ENCODE measurements around the gene PRSS37. TPM values are rescaled to one million over a fixed set of nuclear protein-coding genes. Genes with fewer than 3 reads are reported as not detected.

The PRSS37 gene
- total RNA-seq = not detected in 2 replicates

GRCh38 chr7:141841385-141841784 is at the start of gene PRSS37:
Gene PRSS37 (minus strand): TSS chr7:141841485. CDS start chr7:141841049, 436 bp downstream.

GRCh38 chr7:141789917-141790316 is 51.4 kb downstream of the PRSS37 start, which contains the start of gene TAS2R5:
Gene TAS2R5 (plus strand): TSS chr7:141790217. CDS start chr7:141790362, 145 bp downstream.

Other genes with a start within 250 kb of the PRSS37 start
- 6.8 and 7.7 TPM in 2 replicates for gene DENND11, start 139.3 kb downstream of the PRSS37 start, total RNA-seq
- gene WEE2, start 133.1 kb downstream of the PRSS37 start, total RNA-seq = not detected in 2 replicates
- 125 and 132 TPM in 2 replicates for gene SSBP1, start 103.1 kb downstream of the PRSS37 start, total RNA-seq
- gene TAS2R3, start 77.4 kb downstream of the PRSS37 start, total RNA-seq = 1.2 and 2.5 TPM in 2 replicates
- 1.2 and 1.4 TPM in 2 replicates for gene TAS2R4, start 64.8 kb downstream of the PRSS37 start, total RNA-seq
- gene TAS2R5, start 51.3 kb downstream of the PRSS37 start, total RNA-seq = 1.2 and 1.5 TPM in 2 replicates
- not detected in 2 replicates for gene OR9A4, start 74.9 kb upstream of the PRSS37 start, total RNA-seq
- not detected in 2 replicates for gene CLEC5A, start 105.5 kb upstream of the PRSS37 start, total RNA-seq
- gene TAS2R38, start 132.3 kb upstream of the PRSS37 start, total RNA-seq = not detected in 2 replicates
- 0.05 TPM in 1 of 2 replicates, not detected in the other for gene MGAM, start 154.4 kb upstream of the PRSS37 start, total RNA-seq

Measured in smooth muscle cell of the umbilical artery (primary cell).